SIG-M5 (cell line): ENCODE results near the gene ELOVL6.

Experiments
- DNase-seq: peaks from one replicate; lab custom pipeline; 2025; lab: John Stamatoyannopoulos, UW

Gene ELOVL6

DNA sequence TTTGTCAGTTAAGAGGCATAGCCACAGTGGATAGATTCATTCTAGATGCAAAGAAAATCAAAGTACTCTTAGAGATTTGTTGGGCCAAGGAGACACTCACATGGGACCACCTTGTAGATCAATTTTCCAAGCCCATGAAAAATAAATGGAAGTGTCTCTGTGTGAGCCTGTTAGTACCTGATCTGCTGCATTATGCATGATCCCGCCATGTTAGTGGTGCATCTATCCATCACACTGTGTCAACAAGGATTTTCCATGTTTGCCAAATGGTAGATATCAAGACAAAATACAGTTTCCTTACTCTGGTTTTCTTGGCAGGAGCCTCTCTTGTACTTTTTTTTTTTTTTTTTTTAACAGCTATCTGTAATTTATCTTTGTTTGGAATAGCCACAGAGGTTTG lies 173.4 kb downstream of the ELOVL6 start:
- no peak for DNase-seq

DNA sequence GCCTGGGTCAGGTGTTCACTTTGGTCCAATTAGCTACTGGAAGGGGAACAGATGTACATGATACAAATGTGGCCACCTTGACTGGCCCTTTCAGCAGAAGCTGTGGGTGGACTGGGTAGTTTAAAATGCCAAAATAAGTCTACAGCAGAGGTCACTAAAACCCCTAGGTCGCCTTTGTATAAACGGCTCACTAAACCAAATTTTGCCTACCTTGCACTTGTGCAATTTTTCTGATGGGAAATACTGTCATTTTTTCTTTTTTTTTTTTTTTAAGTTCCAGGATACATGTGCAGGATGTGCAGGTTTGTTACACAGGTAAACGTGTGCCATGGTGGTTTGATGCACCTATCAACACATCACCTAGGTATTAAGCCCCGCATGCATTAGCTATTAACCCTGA lies 176.0 kb downstream of the ELOVL6 start:
- DNase-seq: no peak

DNA sequence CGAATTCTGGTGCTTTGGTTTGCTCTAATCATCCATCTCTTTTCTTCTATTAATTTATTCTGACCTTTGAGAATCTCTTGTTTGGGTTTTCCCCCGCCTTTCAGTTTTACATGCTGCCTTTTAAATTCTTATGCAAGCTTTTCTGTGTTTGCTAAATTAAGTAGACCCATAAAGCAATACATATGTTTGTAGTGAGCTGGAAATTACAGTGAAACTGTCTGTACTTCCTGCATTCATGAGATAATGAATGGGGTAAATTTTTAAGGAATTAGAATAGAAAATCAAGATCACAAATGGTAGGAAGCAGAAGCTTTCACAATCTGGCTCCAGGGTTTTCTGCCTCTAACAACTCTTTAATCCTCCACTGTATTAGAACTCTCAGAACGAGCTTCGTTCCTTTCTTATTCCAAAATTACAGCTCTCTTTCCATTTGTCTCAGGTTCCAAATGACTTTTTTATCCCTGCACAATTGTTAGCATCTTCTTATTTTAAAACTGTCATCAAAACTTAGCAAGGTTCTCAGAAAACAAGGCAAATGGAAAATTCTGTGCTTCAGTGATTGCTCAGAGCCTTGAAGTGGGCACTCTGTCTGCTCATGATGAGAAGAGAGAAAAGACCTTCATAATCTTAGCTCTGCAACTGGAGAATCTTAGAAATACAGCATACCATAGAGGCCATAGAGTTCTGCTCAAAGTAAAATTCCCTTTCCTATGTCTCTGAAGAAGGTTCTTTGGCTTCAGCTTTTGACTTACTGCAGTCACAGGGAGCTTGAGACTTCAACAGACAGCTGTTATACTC lies 177.6 kb downstream of the ELOVL6 start:
- no peak for DNase-seq

DNA sequence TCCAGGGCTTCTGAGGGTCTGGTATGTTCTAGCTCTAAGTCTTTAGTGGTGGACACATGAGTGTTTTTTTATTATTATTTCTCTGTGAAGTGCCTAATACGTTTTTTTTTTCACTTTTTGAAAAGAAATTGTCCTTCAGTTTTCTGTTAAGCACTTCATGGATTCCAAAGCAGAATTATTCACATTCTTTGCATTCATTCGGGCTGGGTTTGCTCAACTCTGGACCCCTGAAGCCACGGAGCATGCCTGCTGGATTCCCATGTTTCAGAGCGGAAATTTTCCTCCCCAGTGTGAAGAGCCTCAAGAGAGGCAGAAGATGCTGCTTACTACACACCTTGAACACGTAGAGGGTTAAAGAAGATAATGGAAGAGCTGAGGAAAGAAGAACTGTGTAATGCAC lies 178.3 kb downstream of the ELOVL6 start:
- DNase-seq: no peak

DNA sequence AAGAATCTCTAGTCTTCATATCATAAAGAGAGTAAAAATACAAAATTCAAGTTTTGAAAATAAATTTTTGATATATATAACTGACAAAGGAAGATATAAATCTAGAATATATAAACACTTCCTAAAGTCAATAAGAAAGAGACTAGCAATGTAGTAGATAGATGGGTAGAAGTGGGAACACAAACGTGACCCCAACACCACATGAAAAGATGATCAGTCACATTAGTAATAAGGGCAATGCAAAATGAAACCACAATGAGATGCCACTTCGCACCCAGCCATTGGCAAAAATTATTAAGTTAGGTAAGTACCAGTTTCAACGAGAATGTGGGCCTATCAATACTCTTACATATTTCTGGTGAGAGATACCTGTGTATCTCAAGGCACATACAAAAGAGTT lies 179.3 kb downstream of the ELOVL6 start:
- no peak for DNase-seq

DNA sequence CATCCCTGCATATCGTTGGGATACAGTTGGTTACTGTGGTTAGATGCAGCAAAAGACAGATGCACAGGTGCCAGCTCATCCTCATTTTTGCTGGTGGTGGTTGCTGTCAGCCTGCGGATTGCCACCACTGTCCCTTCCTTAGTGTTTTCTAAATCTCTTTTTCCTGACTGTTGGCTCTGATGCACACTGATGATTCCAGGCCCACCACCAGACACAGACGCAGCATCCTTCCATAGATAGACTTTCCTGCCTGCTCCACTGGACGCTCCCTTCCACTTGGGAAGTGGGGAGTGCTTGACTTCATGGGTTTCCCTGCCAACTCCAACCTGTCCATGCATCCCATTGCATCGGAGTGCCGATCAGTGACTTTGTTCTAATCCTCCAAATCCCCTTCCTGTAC lies 184.2 kb downstream of the ELOVL6 start:
- no peak for DNase-seq

DNA sequence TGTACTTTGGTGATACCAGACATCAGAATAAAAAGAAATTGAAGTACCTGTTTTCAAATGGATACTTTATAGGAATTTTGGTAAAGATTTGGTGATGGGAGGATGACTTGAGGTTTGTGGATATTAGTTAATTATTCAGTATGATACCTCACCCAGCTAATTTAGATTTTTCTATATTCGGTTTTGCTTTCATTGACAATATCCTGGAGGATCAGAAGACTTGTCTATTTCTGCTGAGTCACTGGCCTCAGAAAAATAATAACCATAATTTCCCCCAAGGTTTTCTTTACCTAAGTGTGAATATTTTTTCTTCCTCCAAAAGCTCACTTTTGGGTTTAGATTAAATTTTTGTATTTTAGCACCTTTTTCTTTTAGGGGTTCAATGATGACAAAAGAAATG lies 185.5 kb downstream of the ELOVL6 start:
- DNase-seq: no peak

DNA sequence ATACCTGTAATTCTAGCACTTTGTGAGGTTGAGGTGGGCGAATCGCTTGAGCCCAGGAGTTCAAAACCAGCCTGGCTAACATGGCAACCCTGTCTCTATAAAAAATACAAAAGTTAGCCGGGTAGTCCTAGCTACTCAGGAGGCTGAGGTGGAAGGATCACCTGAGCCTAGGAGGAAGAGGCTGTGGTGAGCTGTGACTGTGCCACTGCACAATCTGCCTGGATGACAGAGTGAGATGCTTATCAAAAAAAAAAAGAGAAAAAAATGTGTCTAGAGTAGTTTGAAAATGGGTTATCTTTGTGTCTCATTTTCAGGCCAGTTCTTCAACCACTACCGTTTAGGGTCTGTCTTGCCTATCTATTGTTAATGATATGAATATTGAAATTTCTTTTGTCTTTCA lies 187.6 kb downstream of the ELOVL6 start:
- no peak for DNase-seq

DNA sequence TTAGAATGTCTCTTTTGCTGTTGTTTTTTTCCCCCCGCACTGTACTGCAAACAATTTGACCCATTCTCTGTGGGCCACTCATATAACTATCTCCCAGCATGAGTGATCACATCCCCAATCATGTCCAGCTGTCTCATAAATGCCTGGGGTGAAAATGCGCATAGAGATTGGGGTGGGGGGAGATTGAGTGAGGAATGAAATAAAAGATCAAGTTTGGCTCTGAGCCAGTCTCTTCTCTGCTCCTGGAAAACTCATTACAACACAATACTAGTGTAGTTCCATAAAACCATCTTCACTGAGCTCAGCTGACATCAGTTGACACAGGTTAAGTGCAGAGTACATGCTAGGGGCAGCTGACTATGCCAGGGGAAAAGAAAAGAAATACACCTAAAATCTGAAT lies 188.9 kb downstream of the ELOVL6 start:
- DNase-seq: no peak

DNA sequence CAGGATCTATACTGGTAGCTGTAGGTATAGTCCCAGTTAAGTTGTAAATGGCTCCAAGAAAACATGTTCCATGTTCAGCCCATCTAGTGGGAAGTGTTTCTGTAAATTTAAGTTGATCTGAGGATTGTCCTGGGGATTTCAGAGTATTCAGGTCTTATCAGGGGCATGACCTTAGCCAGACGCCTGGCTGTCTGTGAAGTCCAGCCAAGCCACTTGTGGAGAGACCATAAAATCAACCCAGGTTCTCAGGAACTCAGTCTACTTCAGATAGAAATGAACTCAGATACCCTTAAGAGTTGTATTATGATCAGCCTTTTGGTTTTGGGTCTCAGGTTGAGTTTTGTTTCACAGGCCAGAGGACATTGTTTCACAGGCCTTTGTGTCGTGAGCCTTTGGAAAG lies 189.9 kb downstream of the ELOVL6 start:
- DNase-seq: no peak

DNA sequence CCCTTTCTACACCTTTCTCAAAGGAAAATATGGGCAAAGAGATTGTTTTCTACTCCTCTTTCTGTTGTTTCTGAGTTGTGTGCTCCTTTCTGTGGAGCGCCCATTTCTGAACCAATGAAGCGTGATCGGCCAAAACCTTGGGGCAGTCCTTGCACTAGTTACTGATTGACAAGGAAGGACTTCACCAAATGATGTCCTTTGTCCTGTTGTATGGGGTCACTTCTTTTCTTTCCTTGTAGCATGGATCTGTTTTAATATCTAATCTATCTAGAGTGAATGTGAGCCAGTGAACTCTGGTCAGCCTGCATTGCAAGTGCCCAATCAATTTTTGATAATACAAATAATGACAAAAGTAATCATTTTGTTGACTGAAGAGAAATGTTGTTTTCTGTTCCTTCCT lies 191.2 kb downstream of the ELOVL6 start:
- DNase-seq: no peak

DNA sequence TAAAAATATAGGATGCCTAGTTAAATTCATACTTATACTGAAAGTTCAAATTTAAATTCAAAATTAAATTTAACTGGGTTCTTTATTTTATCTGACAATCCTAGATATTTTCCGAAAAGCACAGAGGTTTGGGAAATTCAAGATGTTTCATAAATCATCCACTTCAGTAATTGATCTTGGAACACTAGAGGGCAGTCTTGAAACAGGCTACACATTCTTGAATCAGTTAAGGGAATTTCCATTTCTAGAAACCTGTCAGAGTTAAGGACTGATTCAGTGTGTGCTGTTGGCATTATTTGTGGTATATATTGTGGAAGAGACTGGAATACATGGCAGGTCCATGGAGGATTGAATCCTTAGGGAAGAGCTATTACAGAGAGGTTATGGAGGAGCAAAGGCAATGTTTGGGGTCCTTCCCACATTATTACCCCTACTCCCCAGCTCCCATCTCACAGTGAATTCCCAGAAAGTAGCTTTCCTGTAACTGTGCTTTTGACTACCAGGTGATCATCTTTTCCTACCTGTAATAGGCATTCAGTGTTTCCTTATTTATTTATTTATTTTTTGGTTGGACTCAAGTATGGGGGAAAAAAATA lies 192.9 kb downstream of the ELOVL6 start:
- no peak for DNase-seq

DNA sequence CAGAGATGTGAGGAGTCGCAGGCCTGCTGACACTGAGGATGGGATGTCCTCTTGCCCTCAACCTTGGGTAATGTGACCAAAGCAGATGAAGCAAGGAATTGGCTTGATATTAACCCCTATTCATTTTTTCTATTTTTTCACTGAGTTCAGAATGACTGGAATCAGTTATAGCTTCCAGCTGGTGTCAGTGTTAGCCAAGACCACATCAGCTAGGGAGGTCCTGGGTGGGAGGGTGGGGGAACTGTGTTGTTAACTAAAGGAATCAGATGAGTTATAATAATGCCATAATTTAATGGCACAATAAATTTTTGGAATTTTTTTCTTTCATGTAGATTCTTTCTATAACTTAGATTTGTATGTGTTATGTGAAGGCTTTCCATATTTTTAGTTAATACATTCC lies 193.9 kb downstream of the ELOVL6 start:
- DNase-seq: no peak

DNA sequence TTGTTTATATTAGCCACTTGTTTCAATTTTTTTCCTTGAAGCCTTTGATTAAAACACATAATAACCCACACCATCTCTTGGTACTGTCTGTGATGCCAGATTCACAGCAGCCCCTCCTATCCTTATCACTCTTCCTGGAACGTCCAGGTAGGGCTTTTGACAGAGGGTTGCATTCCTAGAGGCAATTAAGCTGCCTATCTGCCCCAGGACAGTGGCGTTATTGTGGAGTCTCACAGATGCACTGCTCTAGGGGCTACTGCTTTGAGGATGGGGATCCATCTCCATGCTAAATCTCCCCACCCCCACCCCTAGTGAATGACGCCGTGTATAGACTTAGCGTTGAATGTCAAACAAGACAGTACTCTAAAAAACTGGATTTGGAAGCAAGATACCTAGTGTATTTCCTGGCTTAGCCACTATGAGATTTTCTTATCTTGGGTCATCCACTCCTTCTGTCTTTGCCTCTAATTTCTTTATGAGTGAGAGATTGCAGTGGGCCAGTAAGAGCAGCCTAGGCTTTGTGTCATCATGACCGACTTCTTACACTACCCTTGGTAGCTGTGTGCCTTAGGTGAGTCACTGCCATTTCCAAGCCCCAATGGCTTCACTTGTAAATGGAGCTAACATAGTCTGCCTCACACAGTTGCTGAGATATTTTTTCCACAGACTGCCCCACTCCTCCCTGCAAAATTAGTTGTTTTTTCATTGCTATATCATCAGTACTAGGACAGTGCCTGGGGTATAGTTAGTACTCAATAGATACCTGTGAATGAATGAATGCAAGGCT lies 194.8 kb downstream of the ELOVL6 start:
- no peak for DNase-seq

DNA sequence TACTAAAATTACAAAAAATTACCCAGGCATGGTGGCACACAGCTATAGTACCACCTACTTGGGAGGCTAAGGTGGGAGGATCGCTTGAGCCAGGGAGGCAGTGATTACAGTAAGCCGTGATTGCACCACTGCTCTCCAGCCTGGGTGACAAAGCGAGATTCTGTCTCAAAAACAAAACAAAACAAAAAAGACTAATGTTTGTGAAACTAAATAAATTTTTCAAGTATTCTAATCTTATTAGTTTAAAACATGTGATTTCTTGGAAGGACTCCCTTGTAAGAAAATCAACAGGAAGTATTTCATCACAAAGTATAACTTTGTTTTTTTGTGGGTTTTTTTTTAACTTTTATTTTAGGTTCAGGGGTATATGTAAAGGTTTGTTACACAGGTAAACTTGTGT lies 196.1 kb downstream of the ELOVL6 start:
- no peak for DNase-seq

DNA sequence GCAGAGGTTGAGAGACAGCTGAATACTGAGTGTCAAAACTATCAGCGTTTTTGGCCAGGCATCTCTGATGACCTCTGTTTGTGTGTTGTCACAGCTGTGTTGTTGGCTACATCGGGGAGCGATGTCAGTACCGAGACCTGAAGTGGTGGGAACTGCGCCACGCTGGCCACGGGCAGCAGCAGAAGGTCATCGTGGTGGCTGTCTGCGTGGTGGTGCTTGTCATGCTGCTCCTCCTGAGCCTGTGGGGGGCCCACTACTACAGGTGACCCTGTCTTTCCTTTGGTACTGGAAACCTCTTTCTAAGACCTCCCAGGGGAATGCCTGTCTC lies 198.9 kb downstream of the ELOVL6 start:
- no peak for DNase-seq

DNA sequence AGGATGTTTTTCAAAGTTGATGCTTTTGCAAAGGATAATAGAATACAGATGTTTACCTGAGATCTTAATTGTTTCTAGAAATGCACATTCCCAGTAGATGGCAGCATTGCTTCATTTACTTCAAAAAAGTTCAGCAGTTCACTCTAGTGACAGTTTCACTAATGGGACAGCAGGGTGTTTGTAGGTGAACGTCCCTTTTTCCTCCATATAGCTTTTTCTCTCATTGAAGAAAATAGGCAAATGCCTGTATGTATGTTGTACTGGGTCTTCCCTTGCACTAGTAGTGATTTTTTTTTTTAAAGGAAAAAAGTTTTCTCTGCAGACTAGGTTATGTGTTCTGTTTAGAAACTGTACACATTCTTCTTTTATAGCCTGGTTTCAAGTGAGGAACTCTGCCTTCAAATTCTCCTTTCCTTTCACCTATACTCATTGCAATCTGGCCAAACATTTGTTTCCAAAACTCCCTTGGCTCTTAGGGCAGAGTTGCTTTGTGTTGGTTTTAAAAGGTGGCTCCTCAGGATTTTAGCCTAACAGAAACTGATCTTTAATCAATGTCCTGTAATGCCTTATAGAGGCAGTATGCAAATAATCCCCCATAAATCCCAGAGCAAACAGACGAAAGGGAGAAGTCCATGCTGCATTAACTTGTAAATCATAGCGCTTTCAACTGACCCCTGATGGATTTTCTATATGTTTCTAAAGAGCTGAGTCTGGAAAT lies 199.4 kb downstream of the ELOVL6 start:
- no peak for DNase-seq

DNA sequence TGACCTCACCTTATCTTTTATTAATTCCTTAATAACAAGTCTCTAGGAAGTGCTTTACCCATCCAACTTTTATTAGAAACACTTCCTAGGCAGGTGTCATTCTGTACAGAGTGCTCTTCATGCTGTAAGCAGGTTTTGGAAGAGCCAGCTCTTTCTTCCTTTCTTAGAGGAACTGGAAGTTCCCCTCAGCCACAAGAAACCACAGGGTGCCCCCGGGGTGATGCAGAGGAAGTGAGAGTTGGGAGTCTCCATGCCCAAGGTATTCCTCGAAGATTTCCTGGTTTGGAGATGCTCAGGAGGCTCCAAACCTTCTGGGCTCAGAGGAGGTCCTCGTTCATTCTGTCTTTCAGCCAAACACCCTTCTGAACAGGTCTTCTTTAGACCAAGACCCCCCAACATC lies 201.9 kb downstream of the ELOVL6 start:
- DNase-seq: no peak
